BLaER1 (cell line): ENCODE results near the gene CNOT8.
"Not testable (repeated sequence)": the region's sequence is repeated elsewhere in the genome, so short reads cannot be mapped to it uniquely, and the experiment has no call there.

Source experiments
- H3K27ac ChIP-seq: shearing (Covaris generic); formaldehyde crosslinking; 2 replicates; pipeline ENCODE4 v1.8.1; 2022
- H3K27me3 ChIP-seq: shearing (Covaris generic); formaldehyde crosslinking; 2 replicates; pipeline ENCODE4 v1.8.1; 2022
- H3K36me3 ChIP-seq: shearing (Covaris generic); formaldehyde crosslinking; 2 replicates; pipeline ENCODE4 v1.8.1; 2022
- H3K4me1 ChIP-seq: shearing (Covaris generic); formaldehyde crosslinking; 2 replicates; pipeline ENCODE4 v1.8.1; 2022
- H3K4me2 ChIP-seq: shearing (Covaris generic); formaldehyde crosslinking; 2 replicates; pipeline ENCODE4 v1.8.1; 2022
- H3K4me3 ChIP-seq: shearing (Covaris generic); formaldehyde crosslinking; 2 replicates; pipeline ENCODE4 v1.8.1; 2022
- H3K9ac ChIP-seq: shearing (Covaris generic); formaldehyde crosslinking; 2 replicates; pipeline ENCODE4 v1.8.1; 2022
- H3K9me3 ChIP-seq: shearing (Covaris generic); formaldehyde crosslinking; 2 replicates; pipeline ENCODE4 v1.8.1; 2022
- H4K20me1 ChIP-seq: shearing (Covaris generic); formaldehyde crosslinking; 2 replicates; pipeline ENCODE4 v1.8.1; 2022
- Cebpa-rat ChIP-seq: shearing (Covaris generic); IDR thresholded peaks from 2 replicates; pipeline ENCODE4 v1.8.1; 2022

CNOT8 gene

DNA sequence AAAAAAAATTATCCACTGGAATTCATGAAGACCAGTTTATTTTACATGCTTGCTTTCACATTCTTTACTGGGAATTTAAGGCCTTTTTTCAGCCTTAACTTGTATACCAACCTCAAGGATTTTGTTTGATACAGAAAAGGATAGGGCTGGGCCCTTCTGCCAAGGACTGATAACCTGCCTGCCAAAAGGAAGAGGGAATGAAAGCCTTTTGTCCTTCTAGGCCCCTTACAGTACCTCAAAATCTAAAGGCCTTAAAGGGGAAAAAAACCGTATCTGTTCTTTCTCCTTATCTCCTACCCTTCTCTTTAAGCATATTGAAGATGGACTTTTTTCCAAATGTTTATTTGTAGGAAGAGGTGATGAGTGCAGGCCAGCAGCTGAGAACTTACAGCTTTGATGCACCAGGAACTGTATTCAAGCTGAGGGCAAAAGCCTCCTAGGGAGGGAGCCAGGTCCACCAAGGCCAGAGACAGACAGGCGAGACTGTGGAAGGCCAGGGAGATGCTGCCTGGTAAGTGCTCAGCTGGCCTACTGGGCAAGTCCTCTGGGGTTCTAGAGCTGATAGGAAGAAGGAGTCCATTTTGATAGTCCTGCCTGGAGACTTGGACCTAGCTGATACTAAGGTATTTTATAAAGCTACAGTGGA is 39.8 kb upstream of the CNOT8 start:
- no peak overlapping the region for H3K4me2 ChIP-seq
- no peak overlapping the region for H3K27ac ChIP-seq
- peaks cover 5% of the 10 kb centered on the region for H3K4me1 ChIP-seq
- H3K27me3 ChIP-seq: no peaks in the 10 kb centered on the region
- peaks cover 95% of the 10 kb centered on the region for H3K36me3 ChIP-seq
- H3K9ac ChIP-seq: no peak overlapping the region
- no peaks in the 10 kb centered on the region for H3K9me3 ChIP-seq
- no peak for TF ChIP-seq Cebpa-rat
- H3K4me3 ChIP-seq: no peak overlapping the region
- peaks cover 84% of the 10 kb centered on the region for H4K20me1 ChIP-seq

DNA sequence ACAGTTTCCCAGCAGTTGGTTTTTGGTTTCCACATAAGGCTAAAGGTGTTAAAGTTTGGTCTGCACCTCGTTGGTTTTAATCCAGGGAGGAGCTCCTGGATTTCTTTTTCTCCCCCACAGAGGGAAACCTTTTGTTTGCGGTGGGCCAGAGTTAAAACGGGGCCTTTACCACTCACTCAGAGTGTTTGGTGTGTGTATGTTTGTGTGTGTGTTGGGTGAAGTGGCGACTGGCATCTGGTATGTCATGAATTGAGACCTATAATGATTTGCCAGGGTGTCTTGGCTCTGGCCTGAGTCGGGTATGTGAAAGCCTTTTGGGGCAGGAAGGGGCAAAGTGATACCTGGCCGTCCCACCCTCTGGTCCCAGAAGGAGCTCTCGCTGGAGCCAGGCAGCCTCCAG is 38.9 kb upstream of the CNOT8 start:
- peaks cover 75% of the 10 kb centered on the region for H4K20me1 ChIP-seq

DNA sequence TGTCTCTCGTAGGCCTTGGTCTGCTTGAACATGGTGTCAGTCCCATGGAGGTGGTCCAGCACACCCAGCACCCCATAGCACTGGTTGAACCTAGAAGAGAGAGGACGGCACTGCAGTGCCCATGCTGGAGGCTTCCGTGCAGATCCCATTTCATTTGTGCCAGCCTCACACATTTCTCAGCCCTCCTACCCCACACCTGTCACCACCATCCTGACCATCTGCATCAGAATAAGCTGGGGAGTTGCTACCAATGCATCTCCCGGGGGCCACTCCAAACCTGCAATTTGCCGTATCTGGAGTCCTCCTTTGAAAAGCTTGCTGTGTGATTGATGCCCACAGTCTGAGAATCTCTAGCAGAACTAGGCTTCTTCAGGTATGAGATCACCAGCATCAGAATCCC is 38.0 kb upstream of the CNOT8 start:
- Histone ChIP-seq H3K9me3 (no peaks in the 10 kb centered on the region), H3K27ac (no peak overlapping the region), H3K27me3 (no peaks in the 10 kb centered on the region), H3K4me1 (no peaks in the 10 kb centered on the region), H3K9ac (no peak overlapping the region), H4K20me1 (peaks cover 67% of the 10 kb centered on the region), H3K4me3 (no peak overlapping the region), H3K4me2 (no peak overlapping the region), H3K36me3 (peaks cover 90% of the 10 kb centered on the region)
- no peak for TF ChIP-seq Cebpa-rat

More for the DNA sequence above, 38.9 kb upstream of the CNOT8 start:
- no peak for TF ChIP-seq Cebpa-rat
- H3K36me3 ChIP-seq: peaks cover 95% of the 10 kb centered on the region
- H3K9ac ChIP-seq: no peak overlapping the region
- H3K4me3 ChIP-seq: no peak overlapping the region
- no peaks in the 10 kb centered on the region for H3K4me1 ChIP-seq
- no peak overlapping the region for H3K4me2 ChIP-seq
- no peak overlapping the region for H3K27ac ChIP-seq
- H3K27me3 ChIP-seq: no peaks in the 10 kb centered on the region
- no peaks in the 10 kb centered on the region for H3K9me3 ChIP-seq

- H3K9ac ChIP-seq, H3K4me1 ChIP-seq, H3K9me3 ChIP-seq, H3K27me3 ChIP-seq, H3K4me2 ChIP-seq, H3K4me3 ChIP-seq, H3K27ac ChIP-seq: not testable (repeated sequence)
- H3K36me3 ChIP-seq: peaks cover 64% of the 10 kb centered on the region
- H4K20me1 ChIP-seq: peaks cover 43% of the 10 kb centered on the region
Observed at GRCh38 chr5:154822896-154823295, 35.5 kb upstream of the CNOT8 start.

GRCh38 chr5:154823605-154824004 is 34.8 kb upstream of the CNOT8 start:
- H3K9me3 ChIP-seq: no peaks in the 10 kb centered on the region
- no peak overlapping the region for H3K4me3 ChIP-seq
- H3K36me3 ChIP-seq: peaks cover 57% of the 10 kb centered on the region
- peaks cover 37% of the 10 kb centered on the region for H4K20me1 ChIP-seq
- TF ChIP-seq Cebpa-rat: no peak
- H3K27ac ChIP-seq: no peak overlapping the region
- H3K27me3 ChIP-seq: no peaks in the 10 kb centered on the region
- no peak overlapping the region for H3K4me2 ChIP-seq
- H3K4me1 ChIP-seq: no peaks in the 10 kb centered on the region
- no peak overlapping the region for H3K9ac ChIP-seq

DNA sequence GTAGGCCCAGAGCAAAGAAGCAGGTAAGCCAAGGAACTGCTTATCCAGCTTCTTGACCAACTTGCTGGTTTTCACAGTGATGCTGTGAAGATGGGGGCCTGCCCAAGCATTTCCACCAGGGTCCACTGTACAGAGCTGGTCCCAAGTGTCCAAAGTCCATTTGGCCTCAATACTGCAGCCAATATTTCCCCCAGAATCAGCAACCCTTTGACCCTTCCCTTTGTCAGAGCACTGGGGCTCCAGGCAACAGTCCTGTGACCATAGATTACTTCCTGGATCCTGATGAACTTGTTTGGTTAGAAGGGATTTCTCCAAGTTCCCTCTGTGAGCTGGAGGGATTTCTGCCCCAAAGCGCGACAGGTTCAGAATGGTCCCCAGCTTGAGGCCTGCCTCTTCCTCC is 34.4 kb upstream of the CNOT8 start:
- no peak overlapping the region for H3K9ac ChIP-seq
- no peak overlapping the region for H3K4me2 ChIP-seq
- peaks cover 34% of the 10 kb centered on the region for H4K20me1 ChIP-seq
- TF ChIP-seq Cebpa-rat: no peak
- no peak overlapping the region for H3K4me3 ChIP-seq
- H3K4me1 ChIP-seq: no peaks in the 10 kb centered on the region
- no peaks in the 10 kb centered on the region for H3K27me3 ChIP-seq
- H3K36me3 ChIP-seq: peaks cover 53% of the 10 kb centered on the region
- H3K9me3 ChIP-seq: no peaks in the 10 kb centered on the region
- H3K27ac ChIP-seq: no peak overlapping the region

GRCh38 chr5:154829181-154829588 is 29.2 kb upstream of the CNOT8 start:
- TF ChIP-seq Cebpa-rat: no peak
- Histone ChIP-seq H3K9me3 (no peaks in the 10 kb centered on the region), H3K4me3 (no peak overlapping the region), H3K27me3 (no peaks in the 10 kb centered on the region), H4K20me1 (no peaks in the 10 kb centered on the region), H3K36me3 (peaks cover 22% of the 10 kb centered on the region), H3K27ac (no peak overlapping the region), H3K4me1 (peaks cover 2% of the 10 kb centered on the region; the same call in 1 of the 2 replicates), H3K4me2 (no peak overlapping the region), H3K9ac (no peak overlapping the region)

GRCh38 chr5:154829589-154830218 is 28.7 kb upstream of the CNOT8 start:
- H3K4me2 ChIP-seq: no peak overlapping the region
- no peaks in the 10 kb centered on the region for H4K20me1 ChIP-seq
- no peak overlapping the region for H3K9ac ChIP-seq
- H3K36me3 ChIP-seq: peaks cover 17% of the 10 kb centered on the region
- no peak overlapping the region for H3K4me3 ChIP-seq
- H3K27ac ChIP-seq: no peak overlapping the region
- no peaks in the 10 kb centered on the region for H3K27me3 ChIP-seq
- H3K9me3 ChIP-seq: no peaks in the 10 kb centered on the region
- TF ChIP-seq Cebpa-rat: no peak
- peaks cover 8% of the 10 kb centered on the region for H3K4me1 ChIP-seq

DNA sequence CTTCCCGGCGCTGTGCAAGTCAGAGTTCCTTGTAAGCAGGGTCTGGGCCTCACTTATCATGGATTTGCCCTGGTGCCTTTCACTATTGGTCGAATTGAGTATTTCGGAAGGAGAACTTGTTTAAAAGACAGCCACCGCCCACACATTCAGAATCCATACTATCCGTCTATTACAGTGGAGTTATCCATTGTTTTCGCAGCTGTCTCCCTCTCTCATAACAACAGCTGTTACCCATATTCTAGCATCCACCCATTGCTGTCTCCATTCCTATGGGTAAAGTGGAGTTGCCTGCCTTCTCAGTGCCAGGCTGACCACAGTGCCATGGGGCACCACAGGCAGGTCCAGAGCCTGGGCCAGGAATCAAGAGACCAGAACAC is 28.2 kb upstream of the CNOT8 start:
- Histone ChIP-seq H3K27ac (no peak overlapping the region), H3K4me1 (peaks cover 13% of the 10 kb centered on the region), H3K4me2 (no peak overlapping the region), H3K9me3 (no peaks in the 10 kb centered on the region), H3K9ac (no peak overlapping the region), H3K4me3 (no peak overlapping the region), H4K20me1 (no peaks in the 10 kb centered on the region), H3K36me3 (peaks cover 16% of the 10 kb centered on the region), H3K27me3 (no peaks in the 10 kb centered on the region)
- no peak for TF ChIP-seq Cebpa-rat

DNA sequence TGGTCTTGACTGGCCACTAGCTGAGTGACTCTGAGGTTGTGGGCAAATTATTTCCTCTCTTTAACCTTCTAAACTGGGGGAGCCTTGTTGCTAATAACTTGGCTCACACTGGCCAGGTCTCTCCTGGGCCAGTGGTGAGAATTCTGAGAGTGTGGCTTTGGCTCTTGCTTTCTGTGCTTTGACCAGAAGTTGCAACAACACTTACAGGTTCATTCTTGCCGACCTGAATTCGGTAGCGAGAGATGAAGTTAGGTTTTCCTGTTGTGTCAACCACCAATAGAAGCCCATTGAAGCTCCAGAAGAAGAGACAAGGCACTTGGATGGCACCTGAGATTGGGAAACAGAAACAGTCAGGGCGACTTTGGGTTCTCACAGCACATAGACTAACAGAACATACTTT is 27.8 kb upstream of the CNOT8 start:
- Histone ChIP-seq H3K27me3 (no peaks in the 10 kb centered on the region), H3K4me3 (no peak overlapping the region), H4K20me1 (no peaks in the 10 kb centered on the region), H3K4me2 (no peak overlapping the region), H3K4me1 (peaks cover 15% of the 10 kb centered on the region), H3K36me3 (peaks cover 16% of the 10 kb centered on the region), H3K9ac (no peak overlapping the region), H3K27ac (no peak overlapping the region), H3K9me3 (no peaks in the 10 kb centered on the region)
- no peak for TF ChIP-seq Cebpa-rat
